ENCODE results near the gene CLIC5.

- no peak for TF ChIP-seq POLR2AphosphoS5 (IDR thresholded peaks at IDR 0.05)
- TF ChIP-seq POLR2A (IDR thresholded peaks at IDR 0.05): no peak
- TF ChIP-seq CTCF (IDR thresholded peaks at IDR 0.05): no peak
Observed at GRCh38 chr6:45870531-45870930, 145.1 kb downstream of the CLIC5 start.
